ENCODE data around the gene LDB3. TPM values are rescaled to one million over a fixed set of nuclear protein-coding genes. Genes with fewer than 3 reads are reported as not detected.

The LDB3 gene
- total and polyA plus RNA-seq, 2 of the 4 experiments (the other 2 are of a cell fraction): 0.36 to 2.6 TPM

GRCh38 chr10:86752311-86752710, 84.0 kb downstream of the LDB3 start:
- Histone ChIP-seq H2BK5ac (ENCODE audit: low read depth, low read length, poor library complexity, severe bottlenecking) (no peak overlapping the region), H4K20me1 (ENCODE audit: insufficient read depth, low read length) (no peaks in the 10 kb centered on the region), H3K4ac (ENCODE audit: low read depth, low read length) (no peak overlapping the region), H3K18ac (ENCODE audit: low read depth, low read length) (no peak overlapping the region), H2BK15ac (ENCODE audit: low read depth, low read length) (no peak overlapping the region), H2BK20ac (ENCODE audit: low read depth, low read length) (no peak overlapping the region), H2AK9ac (replicated peaks; ENCODE audit: low read depth, low read length, poor library complexity) (no peak overlapping the region), H3K4me3 (ENCODE audit: insufficient read depth, low read depth, low read length) (no peak overlapping the region), H3K9me1 (ENCODE audit: insufficient read depth, low read length) (peaks cover 13% of the 10 kb centered on the region), H3K9me3 (ENCODE audit: control insufficient read depth, insufficient read depth, low read length) (no peaks in the 10 kb centered on the region), H3K23ac (ENCODE audit: low read depth, low read length) (no peak overlapping the region), H3K56ac (ENCODE audit: extremely low read depth, insufficient read depth, low read length) (no peak overlapping the region), H3K36me3 (ENCODE audit: control insufficient read depth, insufficient read depth, low read length) (no peaks in the 10 kb centered on the region), H2AFZ (replicated peaks; ENCODE audit: low read length, poor library complexity) (no peak overlapping the region), H4K5ac (ENCODE audit: low read depth, low read length) (no peak overlapping the region), H3K27ac (ENCODE audit: insufficient read depth, low read length) (no peak overlapping the region), H2AK5ac (ENCODE audit: low read depth, low read length) (no peak overlapping the region), H3K4me1 (ENCODE audit: control insufficient read depth, insufficient read depth, low read length) (peaks cover 5% of the 10 kb centered on the region), H3K79me1 (ENCODE audit: low read depth in 1 of 2, low read length in 2 of 2) (peaks cover 15 to 39% of the 10 kb centered on the region in 2 experiments), H3K9ac (ENCODE audit: low read depth, low read length) (no peak overlapping the region), H3K14ac (replicated peaks; ENCODE audit: low read depth, low read length) (0 out of 2 replicates have a peak overlapping the region, but pooled peaks have one; percentile 44), H4K8ac (ENCODE audit: low read depth in 2 of 2, low read length in 2 of 2) (no peak overlapping the region), H2BK120ac (ENCODE audit: low read depth, low read length) (no peak overlapping the region), H3K27me3 (ENCODE audit: control insufficient read depth, insufficient read depth, low read length) (no peaks in the 10 kb centered on the region), H3K4me2 (ENCODE audit: low read depth, low read length) (no peak overlapping the region), H4K91ac (ENCODE audit: insufficient read depth, low read depth, low read length) (no peak overlapping the region)
- dilution Hi-C loops (cut with HindIII; ENCODE audit: low sequenced_read_pairs, unreplicated experiment): no loop called here
- POLR2A ChIA-PET (ENCODE audit: unreplicated experiment): no interaction called here
- ATAC-seq (ENCODE audit: low read depth) (no peak), DNase-seq (no peak)
- intact Hi-C loops (cut with micrococcal nuclease): no loop called here
- in situ Hi-C loops (cut with MboI; ENCODE audit: low sequenced_read_pairs): no loop called here
- CTCF ChIA-PET: no interaction called here
- BruUV-seq (replicated peaks): no TSS peak
- no peak for TF ChIP-seq CHD1 (IDR thresholded peaks at IDR 0.05; ENCODE audit: low read depth, low read length)
- no peak for TF ChIP-seq POLR2A (IDR thresholded peaks at IDR 0.05; ENCODE audit: low read depth, low read length)
- TF ChIP-seq MXI1 (IDR thresholded peaks at IDR 0.05; ENCODE audit: borderline replicate concordance, low read depth, low read length): no peak
- no peak for TF ChIP-seq CEBPB (IDR thresholded peaks at IDR 0.05; ENCODE audit: low read depth, low read length)
- TF ChIP-seq RCOR1 (IDR thresholded peaks at IDR 0.05; ENCODE audit: insufficient replicate concordance, low read length): no peak
- no CpG with 5 or more reads among the region's 4 CpGs for WGBS, 2 experiments (ENCODE audit: extremely low coverage in 2 of 2, insufficient read length in 1 of 2)

Measured in IMR-90 (cell line).